Gastroesophageal sphincter (tissue), 3 donors: Measurements from ENCODE around the gene NEMP2.
A peak's percentile ranks its signal among the peaks of the same experiment; 100 is the strongest.

Source experiments
- CTCF ChIP-seq, 4 experiments: fragments of 200-600 bp in 2 of 4; fragments of 450-650 bp in 2 of 4; sonication (generic) in 1 of 4; IDR thresholded peaks; one replicate each; pipeline ENCODE4 v1.5.1; 2017 to 2019; ENCODE audit warnings: antibody characterized with exemption in 4 of 4, mild to moderate bottlenecking in 2 of 4, moderate library complexity in 2 of 4
- EP300 ChIP-seq: sonication (generic); formaldehyde crosslinking; IDR thresholded peaks from one replicate; pipeline ENCODE4 v1.6.1; 2017; ENCODE audit warnings: antibody characterized with exemption, mild to moderate bottlenecking
- POLR2A ChIP-seq, 2 donors: fragments of 450-650 bp; IDR thresholded peaks; one replicate each; pipeline ENCODE4 v1.6.1; 2017; ENCODE audit warnings: antibody characterized with exemption in 2 of 2, mild to moderate bottlenecking in 2 of 2, moderate library complexity in 1 of 2
- POLR2AphosphoS5 ChIP-seq: sonication (generic); formaldehyde crosslinking; IDR thresholded peaks from one replicate; pipeline ENCODE4 v1.6.1; 2017; ENCODE audit warnings: antibody characterized with exemption

GRCh38 chr2:190511104-190511503 lies 23.4 kb downstream of the NEMP2 start:
- peak; percentile 43 to 76 (median 54) for TF ChIP-seq CTCF (IDR thresholded peaks at IDR 0.05)
- no peak for TF ChIP-seq POLR2A (IDR thresholded peaks at IDR 0.05)
- no peak for TF ChIP-seq POLR2AphosphoS5
- no peak for TF ChIP-seq EP300
